Right lobe of liver (tissue), 6 donors: Measurements from ENCODE around the gene B3GALNT2. TPM values are rescaled to one million over a fixed set of nuclear protein-coding genes. Genes with fewer than 3 reads are reported as not detected.

Experiments
- ATAC-seq, 4 donors: fragments of 200-7000 bp; cut with Tn5 transposase; one replicate each; pipeline ENCODE4 v1.9.1; 2020; ENCODE audit warnings: mild to moderate bottlenecking in 4 of 4, moderate library complexity in 4 of 4
- DNase-seq, 3 donors: peaks; one replicate each; pipeline ENCODE4 v3.0.0-alpha.2; 2020
- H3K27ac ChIP-seq, 3 donors: fragments of 200-600 bp; one replicate each; pipeline ENCODE4 v1.8.0; 2022
- H3K27me3 ChIP-seq, 2 donors: fragments of 200-600 bp; one replicate each; pipeline ENCODE4 v1.8.0; 2022
- H3K36me3 ChIP-seq, 4 donors: fragments of 200-600 bp; sonication (generic) in 1 of 4; one replicate each; pipeline versions ENCODE4 v1.5.1 to v1.8.0; 2017 to 2022; ENCODE audit warnings: control low read depth in 1 of 4
- H3K4me1 ChIP-seq, 4 donors: fragments of 200-600 bp; sonication (generic) in 1 of 4; one replicate each; pipeline versions ENCODE4 v1.5.1 to v1.8.0; 2017 to 2022; ENCODE audit warnings: control low read depth in 1 of 4
- H3K4me3 ChIP-seq, 3 donors: fragments of 200-600 bp; one replicate each; pipeline ENCODE4 v1.8.0; 2022
- H3K9me3 ChIP-seq, 4 donors: fragments of 200-600 bp; sonication (generic) in 1 of 4; one replicate each; pipeline versions ENCODE4 v1.5.1 to v1.8.0; 2017 to 2022; ENCODE audit warnings: control low read depth in 1 of 4
- CTCF ChIP-seq, 4 donors: fragments of 200-600 bp in 3 of 4; fragments of 450-650 bp in 1 of 4; IDR thresholded peaks; one replicate each; pipeline versions ENCODE4 v1.5.1 to v1.8.0; 2016 to 2022; ENCODE audit warnings: antibody characterized with exemption in 4 of 4, mild to moderate bottlenecking in 2 of 4
- POLR2A ChIP-seq: fragments of 450-650 bp; IDR thresholded peaks from one replicate; pipeline ENCODE4 v1.6.1; 2017; ENCODE audit warnings: antibody characterized with exemption, mild to moderate bottlenecking
- WGBS: methylation state at CpG from one replicate; pipeline ENCODE4 v1.1.6; 2018; ENCODE audit warnings: low coverage, low lambda C conversion rate; ENCODE audit not compliant: insufficient coverage; ENCODE audit errors: missing lambda C conversion rate; 5-methylcytosine and 5-hydroxymethylcytosine counted together
- intact Hi-C, 2 donors: fragments of 100-400 bp; cut with DNase I; formaldehyde crosslinking; loops; one replicate each; pipeline versions ENCODE4 v1.11.2 to v1.14.1; 2022
- total RNA-seq, 6 experiments: library from RNA; depleted of rRNA in 2 of 6; stranded (reverse); fragments of >200 nt in 2 of 6; fragmentation: NEBNext Ultra II Directional in 3 of 6; extraction: Animal tissue kit (Norgen Biotek cat#: 25700) in 3 of 6; gene quantifications; one replicate each; pipeline versions ENCODE4 v1.1.0 to v1.2.4, GENCODE V29; 2016 to 2023
- donor health status: DM: no; HTN: yes; CAD: no.
- donor health status: DM: no; HTN: no; CAD: no.
- donor health status: DM: no; HTN: no; CAD: no.
- donor health status: DM: no; HTN: yes; CAD: no.
- donor health status: DM: no; HTN: yes; CAD: no.

Gene B3GALNT2
- total RNA-seq, 6 experiments from 2014 or later: 7.0 to 15.5 (median 9.1) TPM

- no peak for ATAC-seq
Measured at GRCh38 chr1:235455823-235456222, 48.4 kb downstream of the B3GALNT2 start.

GRCh38 chr1:235455097-235455496 is 49.2 kb downstream of the B3GALNT2 start:
- Histone ChIP-seq H3K27me3 (no peaks in the 10 kb centered on the region), H3K36me3 (peaks cover 0 to 11% (median 3%) of the 10 kb centered on the region in 4 donors), H3K4me3 (no peak overlapping the region), H3K27ac (no peak overlapping the region), H3K9me3 (no peaks in the 10 kb centered on the region), H3K4me1 (no peaks in the 10 kb centered on the region)
- DNase-seq (no peak), ATAC-seq (no peak)
- intact Hi-C loops: no loop called here
- WGBS: 80% methylated on average over 2 of the region's 2 CpGs
- TF ChIP-seq POLR2A (no peak), CTCF (IDR thresholded peaks at IDR 0.05) (no peak)

More at GRCh38 chr1:235455823-235456222, 48.4 kb downstream of the B3GALNT2 start:
- Histone ChIP-seq H3K27me3 (no peaks in the 10 kb centered on the region), H3K4me1 (no peaks in the 10 kb centered on the region), H3K36me3 (peaks cover 0 to 6% (median 2%) of the 10 kb centered on the region in 4 donors), H3K27ac (no peak overlapping the region), H3K4me3 (no peak overlapping the region), H3K9me3 (no peaks in the 10 kb centered on the region)
- no peak for DNase-seq
- 84% methylated on average over 4 of the region's 4 CpGs for WGBS
- TF ChIP-seq CTCF (IDR thresholded peaks at IDR 0.05) (no peak), POLR2A (no peak)
- intact Hi-C loops: no loop called here

GRCh38 chr1:235454021-235454420 is 50.2 kb downstream of the B3GALNT2 start:
- intact Hi-C loops: no loop called here
- no peaks in the 10 kb centered on the region for H3K27me3 ChIP-seq
- WGBS: 94% methylated on average over 7 of the region's 8 CpGs
- peaks cover 0 to 22% (median 5%) of the 10 kb centered on the region in 4 donors for H3K36me3 ChIP-seq
- H3K4me1 ChIP-seq: peaks cover 0 to 6% (median 0%) of the 10 kb centered on the region in 4 donors
- no peak overlapping the region for H3K4me3 ChIP-seq
- no peaks in the 10 kb centered on the region for H3K9me3 ChIP-seq
- ATAC-seq (no peak), DNase-seq (no peak)
- TF ChIP-seq CTCF (IDR thresholded peaks at IDR 0.05): no peak
- TF ChIP-seq POLR2A: no peak
- H3K27ac ChIP-seq: no peak overlapping the region

GRCh38 chr1:235450886-235451483 is 53.3 kb downstream of the B3GALNT2 start:
- H3K27me3 ChIP-seq: no peaks in the 10 kb centered on the region

More at GRCh38 chr1:235450886-235451483, 53.3 kb downstream of the B3GALNT2 start:
- H3K4me1 ChIP-seq: peaks cover 0 to 8% (median 0%) of the 10 kb centered on the region in 4 donors
- H3K4me3 ChIP-seq: no peak overlapping the region
- intact Hi-C loops: no loop called here
- H3K9me3 ChIP-seq: no peaks in the 10 kb centered on the region
- DNase-seq (no peak), ATAC-seq (no peak)
- H3K27ac ChIP-seq: no peak overlapping the region
- TF ChIP-seq POLR2A (no peak), CTCF (IDR thresholded peaks at IDR 0.05) (no peak)
- 81% methylated on average over 2 of the region's 2 CpGs for WGBS
- peaks cover 0 to 49% (median 7%) of the 10 kb centered on the region in 4 donors for H3K36me3 ChIP-seq
